Neuronal stem cell (in vitro differentiated cells): ENCODE data around the gene CNIH2.

Experiments
- DNase-seq: peaks from one replicate; pipeline ENCODE4 v3.0.0-alpha.2; 2013; ENCODE audit warnings: low spot score
- H2AFZ ChIP-seq: one replicate; pipeline ENCODE4 v1.6.1; 2013; ENCODE audit warnings: mild to moderate bottlenecking, low read length, inconsistent platforms
- H2AK5ac ChIP-seq: 2 replicates; pipeline ENCODE4 v1.6.1; 2013; ENCODE audit warnings: low read depth, mild to moderate bottlenecking, inconsistent platforms, low read length, moderate library complexity, mixed read lengths
- H2BK120ac ChIP-seq: 2 replicates; pipeline ENCODE4 v1.6.1; 2013; ENCODE audit warnings: low read depth, mild to moderate bottlenecking, inconsistent platforms, low read length, moderate library complexity, mixed read lengths
- H2BK12ac ChIP-seq: one replicate; pipeline ENCODE4 v1.6.1; 2013; ENCODE audit warnings: low read length, inconsistent platforms
- H2BK15ac ChIP-seq: 2 replicates; pipeline ENCODE4 v1.6.1; 2013; ENCODE audit warnings: mild to moderate bottlenecking, low read length, inconsistent platforms, mixed read lengths
- H2BK5ac ChIP-seq: one replicate; pipeline ENCODE4 v1.6.1; 2013; ENCODE audit warnings: inconsistent platforms, mild to moderate bottlenecking, low read length, moderate library complexity
- H3K14ac ChIP-seq: one replicate; pipeline ENCODE4 v1.6.1; 2013; ENCODE audit warnings: low read length, inconsistent platforms
- H3K18ac ChIP-seq: 2 replicates; pipeline ENCODE4 v1.6.1; 2013; ENCODE audit warnings: low read length, inconsistent platforms
- H3K23ac ChIP-seq: 2 replicates; pipeline ENCODE4 v1.6.1; 2013; ENCODE audit warnings: low read depth, mild to moderate bottlenecking, mixed read lengths, low read length, inconsistent platforms; ENCODE audit not compliant: poor library complexity
- H3K27ac ChIP-seq: replicated peaks from 3 replicates; pipeline ENCODE4 v1.5.1; 2013; ENCODE audit warnings: low read length, inconsistent platforms
- H3K27me3 ChIP-seq, 3 experiments: 2 replicates each; pipeline ENCODE4 v1.6.1; 2013; ENCODE audit warnings: low read length in 3 of 3, mild to moderate bottlenecking in 2 of 3, inconsistent platforms in 1 of 3, low read depth in 1 of 3, mixed read lengths in 1 of 3, moderate library complexity in 1 of 3; ENCODE audit not compliant: control insufficient read depth in 3 of 3, insufficient read depth in 3 of 3
- H3K36me3 ChIP-seq, 2 donors: replicated peaks in 1 of 2; 2 replicates each; pipeline ENCODE4 v1.6.1; 2013; ENCODE audit warnings: low read length in 2 of 2; ENCODE audit not compliant: control insufficient read depth in 2 of 2, insufficient read depth in 2 of 2
- H3K4ac ChIP-seq: 2 replicates; pipeline ENCODE4 v1.6.1; 2013; ENCODE audit warnings: inconsistent platforms, mild to moderate bottlenecking, low read length, moderate library complexity
- H3K4me1 ChIP-seq, 2 donors: 1 replicate in 1 of 2; 2 replicates in 1 of 2; pipeline ENCODE4 v1.6.1; 2013; ENCODE audit warnings: low read length in 2 of 2, low read depth in 1 of 2; ENCODE audit not compliant: control insufficient read depth in 2 of 2, insufficient read depth in 1 of 2
- H3K4me2 ChIP-seq: one replicate; pipeline ENCODE4 v1.6.1; 2013; ENCODE audit warnings: mild to moderate bottlenecking, low read length, inconsistent platforms; ENCODE audit not compliant: insufficient read depth, poor library complexity, severe bottlenecking
- H3K4me3 ChIP-seq, 2 donors: 2 replicates each; pipeline ENCODE4 v1.5.1; 2013; ENCODE audit warnings: low read length in 2 of 2, mild to moderate bottlenecking in 2 of 2, inconsistent platforms in 1 of 2, moderate library complexity in 1 of 2
- H3K79me1 ChIP-seq: one replicate; pipeline ENCODE4 v1.6.1; 2013; ENCODE audit warnings: low read depth, mild to moderate bottlenecking, inconsistent platforms, low read length, moderate library complexity
- H3K9ac ChIP-seq: one replicate; pipeline ENCODE4 v1.6.1; 2013; ENCODE audit warnings: mild to moderate bottlenecking, low read depth, low read length, inconsistent platforms; ENCODE audit not compliant: poor library complexity
- H3K9me3 ChIP-seq, 2 donors: replicated peaks in 1 of 2; 2 replicates each; pipeline versions ENCODE3 to v1.6.1; 2013; ENCODE audit warnings: low read length in 2 of 2, mild to moderate bottlenecking in 2 of 2, inconsistent platforms in 1 of 2, low read depth in 1 of 2, mixed read lengths in 1 of 2, moderate library complexity in 1 of 2; ENCODE audit not compliant: control insufficient read depth in 2 of 2, insufficient read depth in 1 of 2
- H4K8ac ChIP-seq: one replicate; pipeline ENCODE4 v1.6.1; 2013; ENCODE audit warnings: low read depth, mild to moderate bottlenecking, inconsistent platforms, low read length, moderate library complexity
- H4K91ac ChIP-seq: one replicate; pipeline ENCODE4 v1.6.1; 2013; ENCODE audit warnings: low read length, low read depth, mild to moderate bottlenecking, inconsistent platforms; ENCODE audit not compliant: poor library complexity
- WGBS, 2 donors: extraction: QIAGEN DNeasy Blood & Tissue Kit; methylation state at CpG; one replicate each; pipeline ENCODE4 v1.1.7; 2013; ENCODE audit warnings: missing lambda C conversion rate in 2 of 2, mixed read lengths in 1 of 2; ENCODE audit not compliant: insufficient read length in 2 of 2, insufficient replicate concordance in 1 of 2; ENCODE audit errors: extremely low coverage in 2 of 2; 5-methylcytosine and 5-hydroxymethylcytosine counted together

CNIH2 gene

GRCh38 chr11:66316849-66317251 is 38.9 kb downstream of the CNIH2 start, which contains the start of gene CD248:
TSS of gene CD248 (minus strand) at chr11:66317044. CDS start at chr11:66317027, 17 bp downstream.
- Histone ChIP-seq H3K9me3 (no peaks in the 10 kb centered on the region), H2BK120ac (peak within 1 kb of the TSS; percentile 68), H3K79me1 (no peaks in the 10 kb centered on the region), H2BK15ac (peak within 1 kb of the TSS; percentile 88), H3K9ac (peak within 1 kb of the TSS; percentile 70), H2BK12ac (peak within 1 kb of the TSS; percentile 64), H3K4me1 (peaks cover 22 to 30% of the 10 kb centered on the region in 2 donors), H3K14ac (peak within 1 kb of the TSS; percentile 91), H2AFZ (peak within 1 kb of the TSS; percentile 84), H3K23ac (peak within 1 kb of the TSS; percentile 50), H3K4me3 (no peak within 1 kb of the TSS), H4K91ac (peak within 1 kb of the TSS; percentile 74), H3K18ac (peak within 1 kb of the TSS; percentile 69), H2BK5ac (no peak within 1 kb of the TSS), H3K4ac (peak within 1 kb of the TSS; percentile 79), H3K4me2 (peak within 1 kb of the TSS; percentile 13), H3K27me3 (no peaks in the 10 kb centered on the region), H4K8ac (peak within 1 kb of the TSS; percentile 90), H3K36me3 (no peaks in the 10 kb centered on the region), H2AK5ac (peak within 1 kb of the TSS; percentile 98), H3K27ac (peak within 1 kb of the TSS; percentile 42)
- no peak for DNase-seq
- WGBS, 2 donors: no CpG with 5 or more reads among the region's 29 CpGs

DNA sequence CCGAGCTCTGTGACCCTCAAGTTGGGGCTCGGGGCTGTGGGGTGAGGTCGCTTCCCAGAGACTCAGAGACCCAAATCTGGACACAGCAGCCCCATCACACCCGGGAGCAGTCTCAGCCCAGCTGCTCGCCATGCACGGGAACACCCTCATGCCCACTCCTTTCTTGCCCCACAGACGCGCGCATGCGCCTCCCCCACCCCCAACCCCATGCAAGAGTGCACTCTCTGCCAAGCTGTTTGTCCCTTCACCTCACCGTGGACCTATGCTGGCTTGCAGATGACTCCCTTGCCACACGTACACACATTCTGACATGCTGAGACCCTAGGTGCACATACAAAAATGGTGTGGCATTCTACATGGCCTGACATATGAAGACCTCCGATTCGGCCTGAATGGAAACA is 39.3 kb downstream of the CNIH2 start:
- Histone ChIP-seq H3K4me1 (peaks cover 22 to 28% of the 10 kb centered on the region in 2 donors), H3K27me3 (no peaks in the 10 kb centered on the region), H3K23ac (peak overlapping the region; percentile 40), H4K91ac (no peak overlapping the region), H2BK5ac (no peak overlapping the region), H2BK12ac (no peak overlapping the region), H3K27ac (peak overlapping the region; percentile 42), H2AFZ (peak overlapping the region; percentile 84), H3K36me3 (no peaks in the 10 kb centered on the region), H3K79me1 (no peaks in the 10 kb centered on the region), H3K14ac (no peak overlapping the region), H2BK15ac (no peak overlapping the region), H3K4me2 (peak overlapping the region; percentile 2), H3K4ac (no peak overlapping the region), H3K18ac (peak overlapping the region; percentile 58), H2BK120ac (no peak overlapping the region), H3K9me3 (no peaks in the 10 kb centered on the region), H3K9ac (peak overlapping the region; percentile 13), H2AK5ac (peak overlapping the region; percentile 1), H3K4me3 (no peak overlapping the region), H4K8ac (no peak overlapping the region)
- WGBS, 2 donors: no CpG with 5 or more reads among the region's 14 CpGs
- DNase-seq: no peak

DNA sequence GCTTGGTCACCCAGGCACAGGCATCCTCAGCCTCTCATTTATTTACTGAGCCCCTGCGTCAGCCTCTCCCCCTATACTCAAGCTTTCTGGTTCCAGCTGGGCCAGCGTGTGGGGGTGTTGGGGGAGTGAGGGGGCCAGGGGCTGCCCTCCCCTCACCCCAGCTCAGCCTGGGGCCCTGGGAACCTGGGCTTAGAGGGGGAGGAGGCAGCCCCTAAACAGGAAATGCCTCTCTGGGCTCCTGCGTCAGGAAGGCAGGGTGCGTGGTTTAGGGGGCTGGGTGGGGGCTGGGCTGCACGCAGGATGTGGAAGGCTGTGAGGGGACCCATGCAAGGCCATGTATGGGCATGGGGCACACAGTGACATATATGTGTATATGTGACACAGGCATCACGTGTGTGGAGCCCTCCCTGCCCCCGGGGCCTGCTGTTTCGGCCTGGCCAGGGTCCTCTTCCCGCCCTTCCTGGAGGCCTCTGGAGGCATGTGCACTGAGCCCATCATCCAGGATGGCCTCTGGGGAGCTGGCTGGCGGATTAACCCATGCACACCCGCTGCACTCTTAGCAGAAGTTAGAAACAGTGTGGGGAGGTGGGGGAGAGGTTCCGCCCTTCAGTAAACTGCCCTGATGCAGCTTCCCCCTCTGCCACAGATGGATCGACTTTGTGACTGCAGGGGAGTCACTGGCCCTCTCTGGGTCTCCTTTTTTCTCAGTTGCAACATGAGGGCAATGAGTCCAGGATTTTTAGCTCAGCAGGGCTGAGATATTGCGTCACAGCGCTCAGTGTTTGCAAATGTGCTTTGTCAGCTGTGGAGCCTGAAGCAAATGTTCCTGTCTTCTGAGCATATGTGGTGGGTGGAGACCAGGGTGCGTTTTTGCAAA is 40.0 kb downstream of the CNIH2 start:
- no peaks in the 10 kb centered on the region for H3K27me3 ChIP-seq
- H2BK15ac ChIP-seq: peak overlapping the region; percentile 40
- H2AK5ac ChIP-seq: peak overlapping the region; percentile 3
- H2BK120ac ChIP-seq: no peak overlapping the region
- no peak overlapping the region for H3K4ac ChIP-seq
- no peak overlapping the region for H4K91ac ChIP-seq
- no peak overlapping the region for H3K23ac ChIP-seq
- no peak overlapping the region for H3K14ac ChIP-seq
- H3K18ac ChIP-seq: peak overlapping the region; percentile 69
- H3K4me2 ChIP-seq: no peak overlapping the region
- no CpG with 5 or more reads among the region's 16 CpGs for WGBS, 2 donors
- no peak overlapping the region for H2BK5ac ChIP-seq
- no peak for DNase-seq
- H3K36me3 ChIP-seq: no peaks in the 10 kb centered on the region
- peak overlapping the region; percentile 31 for H2BK12ac ChIP-seq
- H3K4me3 ChIP-seq: no peak overlapping the region
- H2AFZ ChIP-seq: peak overlapping the region; percentile 84
- peak overlapping the region; percentile 90 for H4K8ac ChIP-seq
- H3K27ac ChIP-seq: no peak overlapping the region
- peaks cover 24 to 29% of the 10 kb centered on the region in 2 donors for H3K4me1 ChIP-seq
- H3K79me1 ChIP-seq: no peaks in the 10 kb centered on the region
- H3K9me3 ChIP-seq: no peaks in the 10 kb centered on the region
- H3K9ac ChIP-seq: no peak overlapping the region

- peaks cover 25 to 31% of the 10 kb centered on the region in 2 donors for H3K4me1 ChIP-seq
- H3K9ac ChIP-seq: no peak overlapping the region
- peak overlapping the region; percentile 84 for H2AFZ ChIP-seq
- H3K4me2 ChIP-seq: no peak overlapping the region
- no peaks in the 10 kb centered on the region for H3K79me1 ChIP-seq
- H2BK120ac ChIP-seq: no peak overlapping the region
- H2AK5ac ChIP-seq: no peak overlapping the region
- no peak overlapping the region for H3K18ac ChIP-seq
- no peak overlapping the region for H4K91ac ChIP-seq
- peak overlapping the region; percentile 45 for H4K8ac ChIP-seq
- no CpG with 5 or more reads among the region's 3 CpGs for WGBS, 2 donors
- H3K4ac ChIP-seq: no peak overlapping the region
- no peak overlapping the region for H3K4me3 ChIP-seq
- H2BK15ac ChIP-seq: no peak overlapping the region
- H2BK12ac ChIP-seq: peak overlapping the region; percentile 31
- H2BK5ac ChIP-seq: no peak overlapping the region
- no peaks in the 10 kb centered on the region for H3K27me3 ChIP-seq
- H3K36me3 ChIP-seq: no peaks in the 10 kb centered on the region
- H3K23ac ChIP-seq: no peak overlapping the region
- no peak overlapping the region for H3K27ac ChIP-seq
- H3K14ac ChIP-seq: no peak overlapping the region
- DNase-seq: no peak
- H3K9me3 ChIP-seq: no peaks in the 10 kb centered on the region
These were observed 40.6 kb downstream of the CNIH2 start for GRCh38 chr11:66318600-66318970.
